Spleen (tissue), 11 donors: ENCODE measurements around the gene EBPL. TPM values are rescaled to one million over a fixed set of nuclear protein-coding genes. Genes with fewer than 3 reads are reported as not detected.

Experiments used
- DNase-seq: peaks from one replicate; pipeline ENCODE4 v3.0.0-alpha.2; 2020
- H3K27ac ChIP-seq, 8 donors: fragments of 200-600 bp; sonication (generic) in 7 of 8; 1 replicate in 4 of 8; 2 replicates in 4 of 8; pipeline versions ENCODE4 v1.5.0 to v1.8.0; 2016 to 2021; ENCODE audit warnings: inconsistent platforms in 4 of 8, mild to moderate bottlenecking in 4 of 8, moderate library complexity in 1 of 8
- H3K27me3 ChIP-seq, 7 donors: fragments of 200-600 bp; sonication (generic) in 6 of 7; replicated peaks in 1 of 7; 1 replicate in 4 of 7; 2 replicates in 3 of 7; pipeline versions ENCODE4 v1.5.0 to v1.8.0; 2016 to 2021; ENCODE audit warnings: inconsistent platforms in 3 of 7, mild to moderate bottlenecking in 1 of 7
- H3K36me3 ChIP-seq, 6 donors: fragments of 200-600 bp; sonication (generic) in 5 of 6; 1 replicate in 4 of 6; 2 replicates in 2 of 6; pipeline versions ENCODE4 v1.5.0 to v1.8.0; 2016 to 2021; ENCODE audit warnings: inconsistent platforms in 2 of 6
- H3K4me1 ChIP-seq, 6 donors: fragments of 200-600 bp; sonication (generic) in 5 of 6; 1 replicate in 3 of 6; 2 replicates in 3 of 6; pipeline versions ENCODE4 v1.5.0 to v1.8.0; 2016 to 2021; ENCODE audit warnings: inconsistent platforms in 3 of 6
- H3K4me3 ChIP-seq, 8 donors: fragments of 200-600 bp; sonication (generic) in 7 of 8; 1 replicate in 4 of 8; 2 replicates in 4 of 8; pipeline versions ENCODE4 v1.5.0 to v1.8.0; 2016 to 2021; ENCODE audit warnings: inconsistent platforms in 4 of 8, mild to moderate bottlenecking in 4 of 8, moderate library complexity in 2 of 8
- H3K9me3 ChIP-seq, 8 donors: fragments of 200-600 bp; sonication (generic) in 7 of 8; 1 replicate in 4 of 8; 2 replicates in 4 of 8; pipeline versions ENCODE4 v1.5.0 to v1.8.0; 2016 to 2021; ENCODE audit warnings: inconsistent platforms in 4 of 8
- CTCF ChIP-seq, 11 experiments: fragments of 200-600 bp in 7 of 11; fragments of 450-650 bp in 4 of 11; sonication (generic) in 4 of 11; IDR thresholded peaks in 8 of 11; conservative IDR thresholded peaks in 3 of 11; 1 replicate in 7 of 11; 2 replicates in 4 of 11; pipeline versions ENCODE4 v1.4.0 to v1.8.0; 2016 to 2021; ENCODE audit warnings: antibody characterized with exemption in 11 of 11, inconsistent platforms in 4 of 11, mild to moderate bottlenecking in 1 of 11
- POLR2A ChIP-seq, 3 donors: fragments of 450-650 bp; IDR thresholded peaks; one replicate each; pipeline ENCODE4 v1.5.1; 2017; ENCODE audit warnings: antibody characterized with exemption in 3 of 3, mild to moderate bottlenecking in 1 of 3
- POLR2AphosphoS5 ChIP-seq, 3 donors: sonication (generic); formaldehyde crosslinking; IDR thresholded peaks; one replicate each; pipeline ENCODE4 v1.5.1; 2017; ENCODE audit warnings: antibody characterized with exemption in 3 of 3
- WGBS, 5 donors: extraction: QIAGEN DNeasy Blood & Tissue Kit in 3 of 5; methylation state at CpG; one replicate each; pipeline versions ENCODE4 v1.1.5 to v1.1.7; 2013 to 2018; 5-methylcytosine and 5-hydroxymethylcytosine counted together
- intact Hi-C: fragments of 100-400 bp; cut with DNase I; formaldehyde crosslinking; loops from one replicate; pipeline ENCODE4 v1.15.0; 2023; ENCODE audit warnings: low total_unique reads
- polyA plus RNA-seq, 3 donors: library from polyadenylated mRNA; stranded (reverse); fragments of 200-250 nt; gene quantifications; one replicate each; pipeline ENCODE4 v1.2.1, GENCODE V29; 2013
- total RNA-seq, 7 donors: library from RNA; depleted of rRNA in 3 of 7; stranded (reverse); fragments of >200 nt in 3 of 7; fragmentation: NEBNext Ultra II Directional in 4 of 7; extraction: Animal tissue kit (Norgen Biotek cat#: 25700) in 4 of 7; gene quantifications; one replicate each; pipeline versions ENCODE4 v1.1.0 to v1.2.1, GENCODE V29; 2016 to 2021
- donor health status: healthy with polysubstance abuse.
- donor health status: DM: no; HTN: no; CAD: no; lungs with moderate emphysema.
- donor health status: DM: no; HTN: no; CAD: no.
- donor health status: Bipolar disorder and iron deficiency.
- donor health status: healthy.
- donor health status: DM: no; HTN: no; CAD: no.
- donor health status: DM: yes; HTN: yes; CAD: no.

EBPL gene
- total and polyA plus RNA-seq, 10 donors: 20.1 to 69.4 (median 33.8) TPM

- TF ChIP-seq POLR2AphosphoS5 (IDR thresholded peaks at IDR 0.05) (no peak), POLR2A (IDR thresholded peaks at IDR 0.05) (no peak), CTCF (IDR thresholded peaks at IDR 0.05 in 8 of 11, conservative IDR thresholded peaks at IDR 0.05 in 3 of 11) (no peak)
- no peak overlapping the region for H3K27ac ChIP-seq
- WGBS, 5 donors: 96 to 99% (median 97%) methylated on average over 6 of the region's 6 CpGs
- no peaks in the 10 kb centered on the region for H3K27me3 ChIP-seq
- no peak for DNase-seq
- H3K4me3 ChIP-seq: no peak overlapping the region
- peaks cover 0 to 5% (median 0%) of the 10 kb centered on the region in 6 donors for H3K4me1 ChIP-seq
- H3K36me3 ChIP-seq: peaks cover 0 to 12% (median 0%) of the 10 kb centered on the region in 6 donors
- intact Hi-C loops: no loop called here
- H3K9me3 ChIP-seq: no peaks in the 10 kb centered on the region
Measured at GRCh38 chr13:49676581-49677298, 14.5 kb downstream of the EBPL start.

GRCh38 chr13:49670828-49671227, 20.5 kb downstream of the EBPL start:
- H3K27ac ChIP-seq: no peak overlapping the region
- peaks cover 0 to 23% (median 14%) of the 10 kb centered on the region in 6 donors for H3K36me3 ChIP-seq
- H3K4me1 ChIP-seq: peaks cover 0 to 15% (median 2%) of the 10 kb centered on the region in 6 donors
- H3K4me3 ChIP-seq: no peak overlapping the region
- no peak for TF ChIP-seq CTCF (IDR thresholded peaks at IDR 0.05 in 8 of 11, conservative IDR thresholded peaks at IDR 0.05 in 3 of 11)
- TF ChIP-seq POLR2AphosphoS5 (IDR thresholded peaks at IDR 0.05): no peak
- TF ChIP-seq POLR2A (IDR thresholded peaks at IDR 0.05): no peak
- DNase-seq: no peak
- 76 to 94% (median 87%) methylated on average over 5 of the region's 5 CpGs for WGBS, 5 donors
- intact Hi-C loops: no loop called here
- H3K27me3 ChIP-seq: no peaks in the 10 kb centered on the region
- H3K9me3 ChIP-seq: no peaks in the 10 kb centered on the region

- Histone ChIP-seq H3K4me3 (no peak overlapping the region), H3K36me3 (peaks cover 0 to 29% (median 16%) of the 10 kb centered on the region in 6 donors), H3K4me1 (peaks cover 0 to 15% (median 0%) of the 10 kb centered on the region in 6 donors), H3K27ac (no peak overlapping the region), H3K9me3 (no peaks in the 10 kb centered on the region), H3K27me3 (no peaks in the 10 kb centered on the region)
- WGBS, 5 donors: 49 to 78% (median 68%) methylated on average over 5 of the region's 5 CpGs
- TF ChIP-seq CTCF (IDR thresholded peaks at IDR 0.05 in 8 of 11, conservative IDR thresholded peaks at IDR 0.05 in 3 of 11): peak in 9 of 11 experiments; percentile 17 to 71 (median 32)
- TF ChIP-seq POLR2A (IDR thresholded peaks at IDR 0.05): no peak
- TF ChIP-seq POLR2AphosphoS5 (IDR thresholded peaks at IDR 0.05): no peak
- intact Hi-C loops: loop anchor here (5.0 kb wide), 1 partner anchor 177 kb away; no protein-coding TSS in a partner anchor
- DNase-seq: no peak
Measured at GRCh38 chr13:49669735-49670309, 21.5 kb downstream of the EBPL start.

- H3K27me3 ChIP-seq: no peaks in the 10 kb centered on the region
- no peak overlapping the region for H3K4me3 ChIP-seq
- TF ChIP-seq POLR2A (IDR thresholded peaks at IDR 0.05) (no peak), POLR2AphosphoS5 (IDR thresholded peaks at IDR 0.05) (no peak), CTCF (IDR thresholded peaks at IDR 0.05 in 8 of 11, conservative IDR thresholded peaks at IDR 0.05 in 3 of 11) (no peak)
- no peak overlapping the region for H3K27ac ChIP-seq
- intact Hi-C loops: loop anchor here (5.0 kb wide), 1 partner anchor 180 kb away; no protein-coding TSS in a partner anchor
- no peak for DNase-seq
- peaks cover 0 to 35% (median 16%) of the 10 kb centered on the region in 6 donors for H3K36me3 ChIP-seq
- peaks cover 0 to 15% (median 0%) of the 10 kb centered on the region in 6 donors for H3K4me1 ChIP-seq
- 77 to 95% (median 87%) methylated on average over 2 of the region's 2 CpGs for WGBS, 5 donors
- no peaks in the 10 kb centered on the region for H3K9me3 ChIP-seq
Measured at GRCh38 chr13:49667773-49668172, 23.5 kb downstream of the EBPL start.
